Progenitor cell of endocrine pancreas (in vitro differentiated cells): Measurements from ENCODE around the gene IREB2. TPM values are rescaled to one million over a fixed set of nuclear protein-coding genes. Genes with fewer than 3 reads are reported as not detected.

Source experiments
- DNase-seq: peaks from one replicate; pipeline ENCODE4 v3.0.0; 2021; ENCODE audit warnings: low spot score; ENCODE audit not compliant: unreplicated experiment
- H3K27ac Mint-ChIP-seq: 2 replicates; pipeline ENCODE4 v1.8.0; 2021; ENCODE audit warnings: mild to moderate bottlenecking, moderate library complexity, mixed read lengths
- H3K27me3 Mint-ChIP-seq: 2 replicates; pipeline ENCODE4 v1.8.0; 2021; ENCODE audit warnings: mixed read lengths
- H3K36me3 Mint-ChIP-seq: 2 replicates; pipeline ENCODE4 v1.8.0; 2022; ENCODE audit warnings: mixed read lengths; ENCODE audit not compliant: insufficient read depth
- H3K4me1 Mint-ChIP-seq: 2 replicates; pipeline ENCODE4 v1.8.0; 2021; ENCODE audit warnings: low read depth, mixed read lengths
- H3K4me3 Mint-ChIP-seq: 2 replicates; pipeline ENCODE4 v1.8.0; 2021; ENCODE audit warnings: low read depth, mild to moderate bottlenecking, moderate library complexity, mixed read lengths
- H3K9me3 Mint-ChIP-seq: 2 replicates; pipeline ENCODE4 v1.8.0; 2021; ENCODE audit warnings: low read depth, mixed read lengths
- CTCF ChIP-seq: fragments of 200-600 bp; sonication (generic); IDR thresholded peaks from one replicate; pipeline ENCODE4 v1.5.0; 2021; ENCODE audit warnings: antibody characterized with exemption, mild to moderate bottlenecking; ENCODE audit not compliant: unreplicated experiment
- total RNA-seq: library from RNA; stranded (reverse); gene quantifications from 2 replicates; pipeline ENCODE4 v1.2.1, GENCODE V29; 2021

The IREB2 gene
- total RNA-seq, 1 donor from 2014 or later, result 95.3 TPM

DNA sequence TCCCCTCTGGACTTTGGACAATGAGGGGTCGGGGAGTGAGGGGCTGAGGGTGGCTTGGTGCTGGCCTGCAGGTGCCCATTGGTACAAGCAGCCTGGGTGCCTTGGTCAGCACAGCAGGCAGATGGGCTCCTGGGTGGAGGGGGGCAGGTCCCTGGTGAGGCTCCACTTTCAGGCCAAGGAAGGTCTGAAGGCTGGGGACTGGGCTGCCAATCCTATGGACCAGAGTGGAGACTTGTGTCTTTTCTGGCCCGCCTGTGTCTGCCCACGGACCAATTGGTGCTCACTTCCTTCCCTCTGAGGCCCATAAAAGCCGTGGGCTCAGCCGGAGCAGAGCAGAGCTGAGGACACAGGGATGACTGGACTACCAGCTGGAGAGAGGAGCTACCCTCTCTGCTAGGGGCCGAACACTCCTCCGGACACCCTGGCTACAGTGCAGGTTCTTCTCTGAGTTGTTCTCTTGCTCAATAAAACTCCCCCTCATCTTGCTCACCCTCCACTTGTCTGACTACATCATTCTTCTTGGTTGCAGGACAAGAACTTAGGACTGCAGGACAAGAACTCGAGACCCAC, 31.9 kb upstream of the IREB2 start:
- Mint-ChIP-seq H3K4me1 (peaks cover 9% of the 10 kb centered on the region), H3K27ac (no peak overlapping the region), H3K36me3 (no peaks in the 10 kb centered on the region), H3K4me3 (no peak overlapping the region), H3K27me3 (peaks cover 17% of the 10 kb centered on the region), H3K9me3 (no peaks in the 10 kb centered on the region)
- DNase-seq, result no peak
- no peak for TF ChIP-seq CTCF

DNA sequence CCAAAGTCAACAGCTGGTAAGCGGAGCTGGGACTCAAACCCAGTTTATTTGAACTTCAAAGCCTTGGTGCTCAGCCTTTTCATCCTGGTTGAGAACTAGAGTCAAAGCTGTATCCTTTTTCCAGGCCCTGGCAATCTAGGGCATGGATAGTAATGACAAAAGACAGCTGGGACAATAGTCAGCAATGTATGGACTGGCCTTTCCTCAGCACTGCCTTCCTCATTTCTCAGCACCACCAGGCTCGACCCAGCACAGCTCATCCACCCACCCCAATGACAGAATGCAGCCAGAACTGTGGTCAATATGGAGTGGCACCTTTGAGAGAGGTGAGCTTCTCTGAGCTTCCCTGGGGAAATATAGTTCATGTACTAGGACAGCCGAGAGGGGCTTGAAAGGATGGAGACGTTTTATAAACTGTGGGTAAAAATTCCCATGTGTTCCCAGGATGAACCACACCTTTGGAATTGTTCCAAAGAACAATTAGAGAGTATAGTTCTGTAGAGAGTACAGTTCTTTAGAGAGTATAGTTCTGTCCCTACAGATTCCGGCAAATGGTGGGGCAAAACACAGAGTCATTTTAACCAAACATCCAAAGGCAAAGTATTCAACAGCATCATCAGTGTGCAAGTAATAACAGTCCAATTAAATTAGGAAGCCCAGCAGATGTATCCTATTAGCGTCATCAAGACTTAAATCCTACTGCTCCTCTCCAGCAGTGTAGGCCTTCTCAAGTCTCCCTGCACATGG, 30.2 kb upstream of the IREB2 start:
- Mint-ChIP-seq H3K4me1 (no peaks in the 10 kb centered on the region), H3K9me3 (no peaks in the 10 kb centered on the region), H3K27ac (no peak overlapping the region), H3K27me3 (peaks cover 17% of the 10 kb centered on the region), H3K4me3 (no peak overlapping the region), H3K36me3 (no peaks in the 10 kb centered on the region)
- TF ChIP-seq CTCF, result no peak
- no peak for DNase-seq

DNA sequence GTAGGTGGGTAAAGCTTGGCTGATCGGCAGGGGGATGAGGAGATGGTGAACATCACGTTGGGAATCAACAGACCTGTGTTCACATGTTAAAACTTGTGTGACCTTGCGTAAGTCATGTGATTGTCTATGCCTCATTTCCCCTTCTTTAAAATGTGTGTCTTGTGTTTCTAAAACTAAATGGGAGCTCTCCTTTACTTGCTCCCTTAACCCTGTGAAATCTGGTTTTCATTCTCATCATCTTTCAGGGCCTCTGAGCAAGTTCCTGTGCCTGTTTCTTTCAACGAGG, 29.7 kb upstream of the IREB2 start:
- peaks cover 17% of the 10 kb centered on the region for H3K27me3 Mint-ChIP-seq
- H3K4me1 Mint-ChIP-seq, result no peaks in the 10 kb centered on the region
- no peaks in the 10 kb centered on the region for H3K9me3 Mint-ChIP-seq
- H3K4me3 Mint-ChIP-seq, result no peak overlapping the region
- TF ChIP-seq CTCF, result no peak
- H3K36me3 Mint-ChIP-seq, result no peaks in the 10 kb centered on the region
- no peak overlapping the region for H3K27ac Mint-ChIP-seq
- DNase-seq, result no peak

- H3K4me1 Mint-ChIP-seq, result no peaks in the 10 kb centered on the region
- H3K36me3 Mint-ChIP-seq, result no peaks in the 10 kb centered on the region
- no peak overlapping the region for H3K4me3 Mint-ChIP-seq
- H3K27ac Mint-ChIP-seq, result no peak overlapping the region
- no peaks in the 10 kb centered on the region for H3K9me3 Mint-ChIP-seq
- peaks cover 14% of the 10 kb centered on the region for H3K27me3 Mint-ChIP-seq
- no peak for DNase-seq
- no peak for TF ChIP-seq CTCF
Measured at GRCh38 chr15:78408961-78409360, 29.1 kb upstream of the IREB2 start.

DNA sequence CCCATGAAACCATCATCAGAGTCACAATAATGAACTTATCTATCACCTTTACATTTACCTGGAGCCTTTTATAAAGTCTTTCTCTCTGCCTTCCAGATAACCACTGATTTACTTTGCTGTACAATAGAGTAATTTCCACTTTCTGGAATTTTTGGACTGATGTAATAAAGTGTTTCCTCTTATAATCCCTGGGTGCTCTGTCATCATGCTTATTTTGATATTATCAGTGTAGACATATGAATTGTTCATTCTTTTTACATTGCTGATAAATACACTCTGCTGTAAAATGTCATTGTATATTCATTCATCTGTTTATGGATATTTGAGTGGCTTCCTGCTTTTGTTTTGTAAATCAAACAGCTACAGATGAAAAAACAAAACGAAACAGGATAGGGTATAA, 27.0 kb upstream of the IREB2 start:
- H3K27ac Mint-ChIP-seq, result no peak overlapping the region
- no peak for TF ChIP-seq CTCF
- H3K9me3 Mint-ChIP-seq, result no peaks in the 10 kb centered on the region
- peaks cover 9% of the 10 kb centered on the region for H3K4me1 Mint-ChIP-seq
- H3K36me3 Mint-ChIP-seq, result no peaks in the 10 kb centered on the region
- peaks cover 11% of the 10 kb centered on the region for H3K27me3 Mint-ChIP-seq
- no peak for DNase-seq
- no peak overlapping the region for H3K4me3 Mint-ChIP-seq
